ENCODE data around the gene RAB12. TPM values are rescaled to one million over a fixed set of nuclear protein-coding genes. Genes with fewer than 3 reads are reported as not detected.
A peak's percentile ranks its signal among the peaks of the same experiment; 100 is the strongest.

Gene RAB12
- total RNA-seq, 6 donors from 2014 or later: 24.1 to 88.6 (median 44.1) TPM

DNA sequence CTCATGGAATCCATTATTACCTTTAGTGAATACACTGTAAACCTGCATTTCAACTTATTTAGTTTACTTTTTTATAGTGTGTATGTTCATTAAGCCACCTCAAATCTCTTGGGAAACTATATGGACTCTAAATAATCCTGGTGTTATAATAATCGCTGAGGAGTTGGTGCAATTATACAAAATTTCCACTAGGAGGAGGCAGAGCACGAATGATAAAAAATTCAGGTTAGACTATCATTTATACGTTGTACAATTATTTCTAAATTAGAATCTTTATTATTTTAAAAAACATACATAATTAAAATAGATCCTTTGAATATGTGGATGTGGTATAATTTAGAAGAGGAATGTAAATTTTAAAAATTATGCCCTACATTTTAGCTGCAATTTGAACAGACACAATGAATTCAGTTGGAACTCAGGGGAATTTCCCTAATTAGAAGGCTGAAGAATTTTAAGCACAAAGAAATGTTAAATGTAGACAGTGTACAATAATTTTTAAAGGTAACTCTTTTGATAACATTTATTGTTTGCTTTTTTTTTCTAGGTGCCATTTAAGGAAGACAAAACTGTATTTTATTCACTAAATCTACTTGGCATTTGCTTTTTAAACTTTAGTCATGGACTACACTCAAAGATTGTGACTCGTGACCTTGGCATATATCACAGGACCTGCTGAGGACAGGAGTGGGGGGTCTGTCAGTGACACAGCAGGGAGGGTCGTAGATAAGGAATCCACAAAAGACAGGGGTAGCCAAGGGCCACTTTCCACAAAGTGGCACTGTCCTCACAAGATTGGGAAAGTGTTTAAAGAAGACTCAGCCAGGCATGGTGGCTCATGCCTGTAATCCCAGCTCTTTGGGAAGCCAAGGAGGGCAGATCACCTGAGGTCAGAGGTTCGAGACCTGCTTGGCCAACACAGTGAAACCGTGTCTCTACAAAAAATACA is 45.5 kb downstream of the RAB12 start:
- no peaks in the 10 kb centered on the region for H3K9me3 ChIP-seq
- ATAC-seq (ENCODE audit: low FRiP score in 2 of 2) (no peak), DNase-seq (no peak)
- no peak overlapping the region for H3K27ac ChIP-seq
- no peaks in the 10 kb centered on the region for H3K36me3 ChIP-seq
- no peaks in the 10 kb centered on the region for H3K27me3 ChIP-seq
- no peak overlapping the region for H3K4me3 ChIP-seq
- WGBS, 2 donors: 39 to 44% methylated on average over 7 of the region's 7 CpGs
- no peaks in the 10 kb centered on the region for H3K4me1 ChIP-seq
- TF ChIP-seq, protein P1, sequence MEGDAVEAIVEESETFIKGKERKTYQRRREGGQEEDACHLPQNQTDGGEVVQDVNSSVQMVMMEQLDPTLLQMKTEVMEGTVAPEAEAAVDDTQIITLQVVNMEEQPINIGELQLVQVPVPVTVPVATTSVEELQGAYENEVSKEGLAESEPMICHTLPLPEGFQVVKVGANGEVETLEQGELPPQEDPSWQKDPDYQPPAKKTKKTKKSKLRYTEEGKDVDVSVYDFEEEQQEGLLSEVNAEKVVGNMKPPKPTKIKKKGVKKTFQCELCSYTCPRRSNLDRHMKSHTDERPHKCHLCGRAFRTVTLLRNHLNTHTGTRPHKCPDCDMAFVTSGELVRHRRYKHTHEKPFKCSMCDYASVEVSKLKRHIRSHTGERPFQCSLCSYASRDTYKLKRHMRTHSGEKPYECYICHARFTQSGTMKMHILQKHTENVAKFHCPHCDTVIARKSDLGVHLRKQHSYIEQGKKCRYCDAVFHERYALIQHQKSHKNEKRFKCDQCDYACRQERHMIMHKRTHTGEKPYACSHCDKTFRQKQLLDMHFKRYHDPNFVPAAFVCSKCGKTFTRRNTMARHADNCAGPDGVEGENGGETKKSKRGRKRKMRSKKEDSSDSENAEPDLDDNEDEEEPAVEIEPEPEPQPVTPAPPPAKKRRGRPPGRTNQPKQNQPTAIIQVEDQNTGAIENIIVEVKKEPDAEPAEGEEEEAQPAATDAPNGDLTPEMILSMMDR (IDR thresholded peaks at IDR 0.05): peak; percentile 28 to 77 (median 66)
- TF ChIP-seq POLR2A (IDR thresholded peaks at IDR 0.05): no peak

DNA sequence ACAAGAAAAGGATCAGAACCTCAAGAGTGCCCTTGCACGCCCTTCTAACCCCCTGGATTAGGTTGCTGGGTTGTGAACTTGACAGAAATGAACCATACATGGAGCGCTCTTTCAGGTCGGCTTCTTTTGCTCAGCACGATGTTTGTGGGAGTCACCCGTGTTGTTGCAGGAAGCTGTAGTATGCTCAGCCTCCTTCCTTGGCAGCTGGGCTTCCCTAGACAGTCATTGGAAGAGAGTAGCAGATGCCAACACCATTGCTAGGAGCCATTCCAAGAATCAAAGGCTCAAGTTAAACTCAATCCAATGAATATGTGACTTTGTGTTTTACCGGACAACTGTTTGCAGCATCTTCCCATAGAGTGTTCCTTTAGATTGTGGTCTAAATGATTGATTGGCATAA is 47.0 kb downstream of the RAB12 start:
- H3K9me3 ChIP-seq: no peaks in the 10 kb centered on the region
- 80 to 84% methylated on average over 6 of the region's 6 CpGs for WGBS, 2 donors

DNA sequence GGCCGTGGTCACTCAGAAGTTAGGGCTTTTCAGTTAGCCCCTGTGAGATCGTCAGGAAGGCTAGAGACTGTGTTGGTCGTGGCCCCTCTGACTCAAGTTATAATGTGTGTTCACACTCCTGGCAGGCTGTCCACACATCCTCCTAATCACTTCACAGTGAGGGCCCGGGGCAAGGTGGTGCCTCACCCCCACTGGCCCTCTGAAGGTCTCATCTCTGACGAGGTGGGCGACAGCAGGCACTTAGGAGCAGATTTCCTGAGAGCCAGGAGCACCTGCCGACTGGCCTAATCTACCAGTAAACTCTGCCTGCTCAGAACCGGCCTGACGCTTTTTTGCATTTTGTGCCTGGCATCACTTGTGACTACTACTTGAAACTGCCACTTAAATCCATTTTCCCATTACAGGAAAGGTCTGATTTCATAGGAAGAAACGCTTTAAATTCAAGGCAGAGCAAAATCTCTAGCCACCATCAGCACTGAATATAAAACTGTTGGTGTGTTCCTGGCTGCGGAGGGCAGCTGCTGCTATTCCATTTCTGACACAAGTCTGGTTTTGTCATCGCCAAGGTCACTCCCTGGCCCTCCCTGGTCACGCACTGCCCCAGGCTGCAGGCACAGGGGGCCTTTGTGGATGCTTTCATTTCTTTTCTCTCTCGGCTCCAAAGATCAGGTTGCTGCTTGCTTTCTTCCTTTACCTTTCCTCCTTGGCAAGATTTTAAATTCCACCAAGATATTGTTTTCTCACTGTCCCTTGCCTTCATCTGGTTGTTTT is 48.0 kb downstream of the RAB12 start:
- TF ChIP-seq EP300 (IDR thresholded peaks at IDR 0.05): no peak
- TF ChIP-seq, protein P1 (IDR thresholded peaks at IDR 0.05): no peak
- no peak for TF ChIP-seq POLR2AphosphoS5 (IDR thresholded peaks at IDR 0.05)
- TF ChIP-seq POLR2A (IDR thresholded peaks at IDR 0.05): no peak
- 81 to 85% methylated on average over 12 to 13 of the region's 14 CpGs for WGBS, 2 donors
- no peak overlapping the region for H3K4me3 ChIP-seq
- no peaks in the 10 kb centered on the region for H3K9me3 ChIP-seq
- H3K27ac ChIP-seq: no peak overlapping the region
- no peak for ATAC-seq (ENCODE audit: low FRiP score in 2 of 2)
- no peaks in the 10 kb centered on the region for H3K4me1 ChIP-seq
- no peak for DNase-seq
- no peaks in the 10 kb centered on the region for H3K27me3 ChIP-seq
- no peaks in the 10 kb centered on the region for H3K36me3 ChIP-seq

More for the DNA sequence above, 47.0 kb downstream of the RAB12 start:
- no peaks in the 10 kb centered on the region for H3K36me3 ChIP-seq
- H3K4me3 ChIP-seq: no peak overlapping the region
- H3K27me3 ChIP-seq: no peaks in the 10 kb centered on the region
- no peak overlapping the region for H3K27ac ChIP-seq
- ATAC-seq (ENCODE audit: low FRiP score in 2 of 2): no peak
- DNase-seq: no peak
- TF ChIP-seq, protein P1 (IDR thresholded peaks at IDR 0.05): no peak
- TF ChIP-seq POLR2A (IDR thresholded peaks at IDR 0.05) (no peak), EP300 (IDR thresholded peaks at IDR 0.05) (no peak), POLR2AphosphoS5 (IDR thresholded peaks at IDR 0.05) (no peak)
- no peaks in the 10 kb centered on the region for H3K4me1 ChIP-seq

DNA sequence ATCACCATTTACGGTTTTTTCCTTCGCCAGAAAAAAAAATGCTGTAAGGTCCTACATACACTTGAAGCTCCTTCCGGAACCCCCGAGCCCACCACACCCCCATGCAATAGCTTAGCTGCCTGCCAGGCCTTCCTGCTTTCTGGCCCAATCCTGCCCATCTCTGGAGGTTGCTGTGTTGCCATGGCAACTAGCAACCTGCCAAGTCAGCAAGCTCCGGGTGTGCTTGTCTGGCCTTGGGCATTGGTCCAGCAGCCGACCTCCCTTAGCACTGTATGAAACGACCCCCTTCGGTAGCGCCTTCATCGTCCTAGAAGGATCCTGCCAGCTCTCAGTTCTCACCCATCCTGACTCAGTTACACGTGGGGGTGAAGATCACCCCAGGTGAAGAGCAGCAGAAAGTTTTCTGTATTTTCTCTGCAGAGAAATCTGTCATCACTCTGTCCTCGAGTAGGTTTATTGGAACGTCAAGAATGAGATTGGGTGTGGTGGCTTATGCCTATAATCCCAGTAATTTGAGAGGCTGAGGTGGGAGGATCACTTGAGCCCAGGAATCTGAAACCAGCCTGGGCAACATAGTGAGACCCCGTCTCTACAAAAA is 48.7 kb downstream of the RAB12 start:
- no peaks in the 10 kb centered on the region for H3K36me3 ChIP-seq
- TF ChIP-seq, protein P1 (IDR thresholded peaks at IDR 0.05): no peak
- TF ChIP-seq POLR2AphosphoS5 (IDR thresholded peaks at IDR 0.05): no peak
- ATAC-seq (ENCODE audit: low FRiP score in 2 of 2) (no peak), DNase-seq (no peak)
- H3K4me3 ChIP-seq: no peak overlapping the region
- H3K27ac ChIP-seq: no peak overlapping the region
- no peaks in the 10 kb centered on the region for H3K27me3 ChIP-seq
- no peaks in the 10 kb centered on the region for H3K9me3 ChIP-seq
- no peaks in the 10 kb centered on the region for H3K4me1 ChIP-seq
- WGBS, 2 donors: 44 to 57% methylated on average over 13 to 14 of the region's 14 CpGs

Data from upper lobe of left lung (tissue), 6 donors.